Measurements from ENCODE around the gene KAT5.
"Not testable (repeated sequence)": the region's sequence is repeated elsewhere in the genome, so short reads cannot be mapped to it uniquely, and the experiment has no call there.

KAT5 gene

DNA sequence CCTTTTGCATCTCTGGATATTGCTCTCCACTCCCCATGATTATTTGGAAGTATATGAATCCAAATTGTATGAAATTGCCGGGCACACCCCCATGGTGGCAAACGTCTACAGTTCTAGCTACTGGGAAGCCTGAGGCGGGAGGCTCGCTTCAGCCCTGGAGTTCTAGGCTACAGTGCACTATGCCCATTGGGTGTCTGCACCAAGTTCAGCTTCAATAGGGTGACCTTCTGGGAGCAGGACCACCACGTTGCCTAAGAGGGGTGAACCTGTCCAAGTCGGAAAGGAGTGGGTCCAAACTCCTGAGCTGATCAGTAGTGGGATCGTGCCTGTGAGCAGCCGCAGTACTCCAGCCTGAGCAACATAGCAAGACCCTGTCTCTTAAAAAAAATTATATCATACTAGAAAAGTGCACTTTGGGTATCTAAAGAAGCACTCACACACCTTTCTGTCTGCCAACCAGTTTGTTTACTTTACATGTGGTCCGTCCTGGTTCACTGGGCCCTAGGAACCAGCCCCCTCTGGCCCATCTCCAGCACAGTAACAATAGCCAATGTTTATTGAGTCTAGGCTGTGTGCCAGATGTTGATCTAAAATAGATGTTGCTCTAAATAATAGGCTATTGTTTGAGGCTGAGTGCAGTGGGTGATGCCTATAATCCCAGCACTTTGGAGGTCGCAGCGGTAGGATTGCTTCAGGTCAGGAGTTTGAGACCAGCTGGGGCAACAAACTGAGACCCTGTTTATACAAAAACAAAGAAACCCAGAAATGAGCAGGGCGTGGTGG lies 16.4 kb upstream of the KAT5 start:
- 83 to 88% methylated on average over 9 to 11 of the region's 12 CpGs for WGBS, 2 experiments (ENCODE audit: insufficient coverage in 2 of 2)
- peaks cover 3% of the 10 kb centered on the region for H3K9me3 ChIP-seq (ENCODE audit: control insufficient read depth, low read length)
- H3K4me3 ChIP-seq (ENCODE audit: extremely low read depth, insufficient read depth, low read length, poor library complexity, severe bottlenecking), result no peak overlapping the region
- no peaks in the 10 kb centered on the region for H3K4me1 ChIP-seq (ENCODE audit: control insufficient read depth, insufficient read depth, low read length, poor library complexity, severe bottlenecking)
- no peak overlapping the region for H3K27ac ChIP-seq (ENCODE audit: low read depth, low read length, severe bottlenecking)
- H3K36me3 ChIP-seq (ENCODE audit: control insufficient read depth, insufficient read depth, low read length), result no peaks in the 10 kb centered on the region

DNA sequence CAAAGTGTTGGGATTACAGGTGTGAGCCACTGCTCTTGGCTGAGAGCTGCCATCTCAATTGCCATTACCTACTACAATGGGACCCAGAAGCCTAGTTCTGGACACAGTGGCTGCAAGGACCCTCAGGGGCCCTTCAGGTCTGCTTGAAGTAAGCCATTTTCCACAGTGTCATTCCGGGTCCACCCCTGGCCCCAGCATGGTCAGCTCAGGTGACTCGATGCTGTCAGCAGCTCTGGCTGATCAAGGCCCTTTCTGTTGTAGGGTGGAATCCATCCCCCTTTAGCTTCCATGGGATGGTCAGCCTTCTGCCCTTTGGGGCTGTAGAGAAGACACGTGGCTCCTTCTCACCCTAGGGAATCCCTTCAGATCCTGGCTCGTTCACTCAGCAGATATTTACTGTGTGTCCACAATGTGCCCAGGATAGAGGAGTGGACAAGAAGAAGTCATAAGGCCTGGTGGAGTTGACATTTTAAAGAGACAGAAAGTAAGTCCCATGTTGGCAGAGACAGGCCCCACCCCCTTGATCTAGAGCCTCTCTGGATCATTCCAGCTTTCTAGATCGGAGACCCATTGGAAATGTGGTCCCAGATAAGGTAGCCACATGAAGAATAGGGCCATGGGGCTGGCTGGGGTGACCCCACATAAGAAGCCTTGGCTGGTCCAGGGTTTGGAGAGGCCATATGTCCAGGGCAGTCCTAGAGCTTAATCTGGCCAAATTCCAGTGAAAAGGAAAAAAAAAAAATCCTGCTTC lies 15.1 kb upstream of the KAT5 start:
- no peak overlapping the region for H3K4me3 ChIP-seq (ENCODE audit: extremely low read depth, insufficient read depth, low read length, poor library complexity, severe bottlenecking)
- H3K9me3 ChIP-seq (ENCODE audit: control insufficient read depth, low read length), result peaks cover 3% of the 10 kb centered on the region
- no peaks in the 10 kb centered on the region for H3K36me3 ChIP-seq (ENCODE audit: control insufficient read depth, insufficient read depth, low read length)
- no peak overlapping the region for H3K27ac ChIP-seq (ENCODE audit: low read depth, low read length, severe bottlenecking)
- WGBS, 2 experiments (ENCODE audit: insufficient coverage in 2 of 2), result 87 to 97% methylated on average over 4 of the region's 5 CpGs
- H3K4me1 ChIP-seq (ENCODE audit: control insufficient read depth, insufficient read depth, low read length, poor library complexity, severe bottlenecking), result no peaks in the 10 kb centered on the region

- no peaks in the 10 kb centered on the region for H3K4me1 ChIP-seq (ENCODE audit: control insufficient read depth, insufficient read depth, low read length, poor library complexity, severe bottlenecking)
These were observed 13.8 kb upstream of the KAT5 start for GRCh38 chr11:65698205-65698604.

DNA sequence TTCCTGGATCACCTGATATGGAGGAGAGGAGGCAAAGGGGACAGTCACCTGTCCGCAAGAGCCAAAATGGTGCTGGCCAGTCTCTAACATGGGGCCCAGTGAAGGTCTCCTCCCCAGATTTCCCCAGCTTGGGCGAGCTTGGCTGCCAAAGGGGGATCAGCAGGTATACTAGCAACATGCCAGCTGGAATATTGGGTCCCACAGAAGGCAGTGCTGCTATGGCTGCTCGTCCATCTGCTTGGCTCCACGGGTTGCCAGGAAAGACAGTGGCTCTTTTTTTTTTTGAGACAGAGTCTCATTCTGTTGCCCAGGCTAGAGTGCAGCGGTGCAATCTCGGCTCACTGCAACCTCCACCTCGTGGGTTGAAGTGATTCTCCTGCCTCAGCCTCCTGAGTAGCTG lies 12.7 kb upstream of the KAT5 start:
- Histone ChIP-seq H3K9me3 (ENCODE audit: control insufficient read depth, low read length) (peaks cover 3% of the 10 kb centered on the region), H3K4me3 (ENCODE audit: extremely low read depth, insufficient read depth, low read length, poor library complexity, severe bottlenecking) (no peak overlapping the region), H3K36me3 (ENCODE audit: control insufficient read depth, insufficient read depth, low read length) (no peaks in the 10 kb centered on the region), H3K27ac (ENCODE audit: low read depth, low read length, severe bottlenecking) (no peak overlapping the region), H3K4me1 (ENCODE audit: control insufficient read depth, insufficient read depth, low read length, poor library complexity, severe bottlenecking) (no peaks in the 10 kb centered on the region)
- WGBS, 2 experiments (ENCODE audit: insufficient coverage in 2 of 2), result 75 to 79% methylated on average over 4 to 7 of the region's 7 CpGs

More at GRCh38 chr11:65698205-65698604, 13.8 kb upstream of the KAT5 start:
- H3K27ac ChIP-seq (ENCODE audit: low read depth, low read length, severe bottlenecking), result no peak overlapping the region
- 85 to 86% methylated on average over 8 of the region's 8 CpGs for WGBS, 2 experiments (ENCODE audit: insufficient coverage in 2 of 2)
- no peaks in the 10 kb centered on the region for H3K36me3 ChIP-seq (ENCODE audit: control insufficient read depth, insufficient read depth, low read length)
- H3K4me3 ChIP-seq (ENCODE audit: extremely low read depth, insufficient read depth, low read length, poor library complexity, severe bottlenecking), result no peak overlapping the region
- H3K9me3 ChIP-seq (ENCODE audit: control insufficient read depth, low read length), result peaks cover 3% of the 10 kb centered on the region

- WGBS, 2 experiments (ENCODE audit: insufficient coverage in 2 of 2), result no CpG with 5 or more reads among the region's 3 CpGs
These were observed 11.7 kb upstream of the KAT5 start for GRCh38 chr11:65700399-65700798.

DNA sequence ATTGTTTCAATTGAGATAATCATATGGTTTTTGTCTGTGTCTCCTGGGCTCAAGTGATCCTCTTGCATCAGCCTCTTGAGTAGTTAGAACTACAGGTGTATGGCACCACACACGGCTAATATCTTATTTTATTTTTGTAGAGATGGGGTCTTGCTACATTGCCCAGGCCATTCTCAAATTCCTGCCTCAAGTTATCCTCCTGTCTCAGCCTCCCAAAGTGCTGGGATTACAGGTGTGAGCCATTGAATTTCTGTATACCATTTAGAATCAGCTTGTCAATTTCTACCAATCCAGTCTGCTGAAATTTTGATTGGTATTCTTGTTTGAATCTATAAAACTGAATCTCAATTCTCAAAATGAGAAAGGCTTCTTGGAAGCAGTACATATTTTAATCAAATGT lies 10.4 kb upstream of the KAT5 start:
- H3K4me3 ChIP-seq (ENCODE audit: extremely low read depth, insufficient read depth, low read length, poor library complexity, severe bottlenecking), result no peak overlapping the region
- H3K27ac ChIP-seq (ENCODE audit: low read depth, low read length, severe bottlenecking), result no peak overlapping the region
- WGBS, 2 experiments (ENCODE audit: insufficient coverage in 2 of 2), result 80% methylated on average over 1 of the region's 1 CpG; no CpG with 5 or more reads in 1 of the 2 experiments
- no peaks in the 10 kb centered on the region for H3K36me3 ChIP-seq (ENCODE audit: control insufficient read depth, insufficient read depth, low read length)
- no peaks in the 10 kb centered on the region for H3K4me1 ChIP-seq (ENCODE audit: control insufficient read depth, insufficient read depth, low read length, poor library complexity, severe bottlenecking)
- peaks cover 3% of the 10 kb centered on the region for H3K9me3 ChIP-seq (ENCODE audit: control insufficient read depth, low read length)

More at GRCh38 chr11:65700399-65700798, 11.7 kb upstream of the KAT5 start:
- Histone ChIP-seq H3K9me3 (ENCODE audit: control insufficient read depth, low read length) (peaks cover 3% of the 10 kb centered on the region), H3K4me3 (ENCODE audit: extremely low read depth, insufficient read depth, low read length, poor library complexity, severe bottlenecking) (no peak overlapping the region), H3K4me1 (ENCODE audit: control insufficient read depth, insufficient read depth, low read length, poor library complexity, severe bottlenecking) (no peaks in the 10 kb centered on the region), H3K27ac (ENCODE audit: low read depth, low read length, severe bottlenecking) (no peak overlapping the region), H3K36me3 (ENCODE audit: control insufficient read depth, insufficient read depth, low read length) (no peaks in the 10 kb centered on the region)

GRCh38 chr11:65703846-65704245 lies 8.2 kb upstream of the KAT5 start:
- peaks cover 3% of the 10 kb centered on the region for H3K9me3 ChIP-seq (ENCODE audit: control insufficient read depth, low read length)
- H3K36me3 ChIP-seq (ENCODE audit: control insufficient read depth, insufficient read depth, low read length), result no peaks in the 10 kb centered on the region
- H3K27ac ChIP-seq (ENCODE audit: low read depth, low read length, severe bottlenecking), result no peak overlapping the region
- no peak overlapping the region for H3K4me3 ChIP-seq (ENCODE audit: extremely low read depth, insufficient read depth, low read length, poor library complexity, severe bottlenecking)
- 80% methylated on average over 1 of the region's 4 CpGs; no CpG with 5 or more reads in 1 of the 2 experiments for WGBS, 2 experiments (ENCODE audit: insufficient coverage in 2 of 2)
- no peaks in the 10 kb centered on the region for H3K4me1 ChIP-seq (ENCODE audit: control insufficient read depth, insufficient read depth, low read length, poor library complexity, severe bottlenecking)

GRCh38 chr11:65706303-65706763 lies 5.7 kb upstream of the KAT5 start:
- 15 to 17% methylated on average over 4 to 13 of the region's 14 CpGs for WGBS, 2 experiments (ENCODE audit: insufficient coverage in 2 of 2)
- not testable (repeated sequence) for H3K9me3 ChIP-seq (ENCODE audit: control insufficient read depth, low read length); H3K4me3 ChIP-seq (ENCODE audit: extremely low read depth, insufficient read depth, low read length, poor library complexity, severe bottlenecking); H3K4me1 ChIP-seq (ENCODE audit: control insufficient read depth, insufficient read depth, low read length, poor library complexity, severe bottlenecking); H3K27ac ChIP-seq (ENCODE audit: low read depth, low read length, severe bottlenecking); H3K36me3 ChIP-seq (ENCODE audit: control insufficient read depth, insufficient read depth, low read length)

- not testable (repeated sequence) for H3K9me3 ChIP-seq (ENCODE audit: control insufficient read depth, low read length); H3K27ac ChIP-seq (ENCODE audit: low read depth, low read length, severe bottlenecking); H3K4me3 ChIP-seq (ENCODE audit: extremely low read depth, insufficient read depth, low read length, poor library complexity, severe bottlenecking); H3K4me1 ChIP-seq (ENCODE audit: control insufficient read depth, insufficient read depth, low read length, poor library complexity, severe bottlenecking); H3K36me3 ChIP-seq (ENCODE audit: control insufficient read depth, insufficient read depth, low read length)
- WGBS, 2 experiments (ENCODE audit: insufficient coverage in 2 of 2), result 88 to 95% methylated on average over 8 to 9 of the region's 12 CpGs
These were observed 5.0 kb upstream of the KAT5 start for GRCh38 chr11:65707002-65707401.

DNA sequence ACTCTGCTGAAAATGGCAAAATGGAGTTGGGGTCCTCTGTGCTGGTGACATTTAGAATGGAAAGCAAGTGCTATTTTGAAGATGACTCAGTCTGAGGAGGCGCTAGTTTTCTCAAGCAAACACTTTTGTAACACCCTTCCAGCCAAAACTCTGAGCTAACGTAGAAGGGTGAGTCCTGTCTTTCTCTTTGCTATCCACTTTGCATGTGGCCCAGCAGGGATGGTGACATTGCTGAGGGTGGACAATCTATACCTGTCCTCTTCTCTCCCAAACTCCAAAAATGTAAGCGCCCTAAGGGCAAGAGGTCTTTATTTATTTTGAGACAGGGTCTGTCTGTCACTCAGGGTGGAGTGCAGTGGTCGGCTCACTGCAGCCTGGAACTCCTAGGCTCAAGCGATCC lies 3.6 kb upstream of the KAT5 start:
- H3K27ac ChIP-seq (ENCODE audit: low read depth, low read length, severe bottlenecking), result no peak overlapping the region
- H3K9me3 ChIP-seq (ENCODE audit: control insufficient read depth, low read length), result no peaks in the 10 kb centered on the region
- WGBS, 2 experiments (ENCODE audit: insufficient coverage in 2 of 2), result 93% methylated on average over 3 to 5 of the region's 5 CpGs
- H3K4me3 ChIP-seq (ENCODE audit: extremely low read depth, insufficient read depth, low read length, poor library complexity, severe bottlenecking), result no peak overlapping the region
- no peaks in the 10 kb centered on the region for H3K4me1 ChIP-seq (ENCODE audit: control insufficient read depth, insufficient read depth, low read length, poor library complexity, severe bottlenecking)
- H3K36me3 ChIP-seq (ENCODE audit: control insufficient read depth, insufficient read depth, low read length), result peaks cover 7% of the 10 kb centered on the region

- H3K36me3 ChIP-seq (ENCODE audit: control insufficient read depth, insufficient read depth, low read length), result peaks cover 19% of the 10 kb centered on the region
- H3K4me3 ChIP-seq (ENCODE audit: extremely low read depth, insufficient read depth, low read length, poor library complexity, severe bottlenecking), result no peak overlapping the region
- H3K27ac ChIP-seq (ENCODE audit: low read depth, low read length, severe bottlenecking), result no peak overlapping the region
- no peaks in the 10 kb centered on the region for H3K9me3 ChIP-seq (ENCODE audit: control insufficient read depth, low read length)
- H3K4me1 ChIP-seq (ENCODE audit: control insufficient read depth, insufficient read depth, low read length, poor library complexity, severe bottlenecking), result no peaks in the 10 kb centered on the region
- 85 to 86% methylated on average over 7 of the region's 8 CpGs for WGBS, 2 experiments (ENCODE audit: insufficient coverage in 2 of 2)
These were observed 2.4 kb upstream of the KAT5 start for GRCh38 chr11:65709661-65710060.

All from mesodermal cell (in vitro differentiated cells).